Measurements from ENCODE around the gene PPIL4.

Gene PPIL4

DNA sequence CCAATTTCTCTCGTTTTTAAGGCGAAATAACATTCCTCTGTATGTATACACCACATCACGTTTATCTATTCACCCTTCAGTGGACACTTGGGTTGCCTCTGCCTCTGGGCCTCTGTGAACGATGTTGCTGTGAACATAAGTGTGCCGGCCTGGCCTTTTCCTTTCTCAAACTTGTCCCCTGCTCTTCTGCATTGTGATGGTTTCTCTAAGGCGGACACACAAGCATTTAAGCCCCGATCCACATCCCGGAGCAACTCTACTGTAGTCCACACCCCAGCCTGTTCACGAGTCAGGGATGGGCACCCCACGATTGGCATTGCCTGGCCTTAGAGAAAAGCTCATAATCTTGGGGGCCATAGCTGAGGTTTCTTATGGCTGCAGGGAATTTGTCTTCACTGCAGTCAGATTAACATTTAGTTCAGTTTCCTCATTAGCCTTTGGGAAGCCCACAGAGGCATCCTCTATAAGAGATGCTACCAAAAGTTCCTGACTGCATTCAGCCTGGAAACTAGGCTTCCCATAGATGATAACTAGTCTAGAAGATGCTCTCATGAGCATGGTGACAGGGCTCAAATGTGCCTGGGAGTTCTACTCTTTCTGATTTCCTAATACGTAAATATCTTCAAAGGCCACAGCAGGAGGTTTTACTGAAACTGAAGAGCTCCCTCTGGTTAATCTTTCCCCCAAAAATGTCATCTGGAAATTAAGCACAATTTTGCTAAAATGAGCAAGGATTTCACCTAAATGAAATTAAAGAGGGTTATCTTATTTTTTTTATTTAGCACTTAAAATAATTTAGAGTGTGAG lies 61.8 kb downstream of the PPIL4 start:
- peaks cover 42% of the 10 kb centered on the region for H3K79me2 ChIP-seq (ENCODE audit: control insufficient read depth, low read length)
- peak overlapping the region; percentile 89 for H3K4me3 ChIP-seq (ENCODE audit: low read length)
- no peaks in the 10 kb centered on the region for H4K20me1 ChIP-seq (ENCODE audit: control insufficient read depth, insufficient read depth, low read depth, low read length)
- H3K9me3 ChIP-seq (ENCODE audit: control insufficient read depth, insufficient read depth, low read length) = no peaks in the 10 kb centered on the region
- H3K4me1 ChIP-seq (ENCODE audit: control insufficient read depth, low read length) = peaks cover 92% of the 10 kb centered on the region
- TF ChIP-seq, protein P1, sequence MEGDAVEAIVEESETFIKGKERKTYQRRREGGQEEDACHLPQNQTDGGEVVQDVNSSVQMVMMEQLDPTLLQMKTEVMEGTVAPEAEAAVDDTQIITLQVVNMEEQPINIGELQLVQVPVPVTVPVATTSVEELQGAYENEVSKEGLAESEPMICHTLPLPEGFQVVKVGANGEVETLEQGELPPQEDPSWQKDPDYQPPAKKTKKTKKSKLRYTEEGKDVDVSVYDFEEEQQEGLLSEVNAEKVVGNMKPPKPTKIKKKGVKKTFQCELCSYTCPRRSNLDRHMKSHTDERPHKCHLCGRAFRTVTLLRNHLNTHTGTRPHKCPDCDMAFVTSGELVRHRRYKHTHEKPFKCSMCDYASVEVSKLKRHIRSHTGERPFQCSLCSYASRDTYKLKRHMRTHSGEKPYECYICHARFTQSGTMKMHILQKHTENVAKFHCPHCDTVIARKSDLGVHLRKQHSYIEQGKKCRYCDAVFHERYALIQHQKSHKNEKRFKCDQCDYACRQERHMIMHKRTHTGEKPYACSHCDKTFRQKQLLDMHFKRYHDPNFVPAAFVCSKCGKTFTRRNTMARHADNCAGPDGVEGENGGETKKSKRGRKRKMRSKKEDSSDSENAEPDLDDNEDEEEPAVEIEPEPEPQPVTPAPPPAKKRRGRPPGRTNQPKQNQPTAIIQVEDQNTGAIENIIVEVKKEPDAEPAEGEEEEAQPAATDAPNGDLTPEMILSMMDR (IDR thresholded peaks at IDR 0.05; ENCODE audit: low read depth, low read length, poor library complexity, severe bottlenecking) = no peak
- no peak for TF ChIP-seq EZH2phosphoT487 (IDR thresholded peaks at IDR 0.05; ENCODE audit: borderline replicate concordance, low read length)
- H3F3A ChIP-seq (ENCODE audit: control insufficient read depth, insufficient read depth) = peaks cover 38% of the 10 kb centered on the region
- peak overlapping the region; percentile 99 for H3K4me2 ChIP-seq (ENCODE audit: low read length)
- peaks cover 36% of the 10 kb centered on the region for H3K36me3 ChIP-seq (ENCODE audit: control insufficient read depth, low read length)
- peak overlapping the region; percentile 100 for H3K27ac ChIP-seq (ENCODE audit: low read depth, low read length)
- no peaks in the 10 kb centered on the region for H3K9me2 ChIP-seq (replicated peaks; ENCODE audit: control insufficient read depth, low read length)
- no peaks in the 10 kb centered on the region for H3K27me3 ChIP-seq (ENCODE audit: control insufficient read depth, low read length)

DNA sequence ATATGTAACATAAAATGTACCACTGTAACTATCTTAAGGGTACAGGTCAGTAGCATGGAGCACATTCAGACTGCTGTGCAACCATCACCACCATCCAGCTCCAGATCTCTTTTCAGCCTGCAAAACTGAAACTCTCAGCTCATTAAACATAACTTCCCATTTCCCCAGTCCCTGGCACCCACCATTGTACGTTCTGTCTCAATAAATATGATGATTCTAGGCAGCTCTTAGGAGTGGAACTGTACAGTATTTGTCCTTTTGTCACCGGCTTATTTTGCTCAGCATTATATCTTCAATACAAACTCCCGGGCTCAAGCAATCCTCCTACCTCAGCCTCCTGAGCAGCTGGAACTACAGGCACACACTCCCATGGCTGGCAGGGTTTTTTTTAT lies 62.5 kb downstream of the PPIL4 start:
- TF ChIP-seq, protein P1 (IDR thresholded peaks at IDR 0.05; ENCODE audit: low read depth, low read length, poor library complexity, severe bottlenecking) = no peak
- TF ChIP-seq EZH2phosphoT487 (IDR thresholded peaks at IDR 0.05; ENCODE audit: borderline replicate concordance, low read length) = no peak
- no peaks in the 10 kb centered on the region for H4K20me1 ChIP-seq (ENCODE audit: control insufficient read depth, insufficient read depth, low read depth, low read length)
- peak overlapping the region; percentile 99 for H3K4me2 ChIP-seq (ENCODE audit: low read length)
- H3K79me2 ChIP-seq (ENCODE audit: control insufficient read depth, low read length) = peaks cover 49% of the 10 kb centered on the region
- H3K9me3 ChIP-seq (ENCODE audit: control insufficient read depth, insufficient read depth, low read length) = no peaks in the 10 kb centered on the region
- peaks cover 38% of the 10 kb centered on the region for H3F3A ChIP-seq (ENCODE audit: control insufficient read depth, insufficient read depth)
- H3K27me3 ChIP-seq (ENCODE audit: control insufficient read depth, low read length) = no peaks in the 10 kb centered on the region
- H3K4me1 ChIP-seq (ENCODE audit: control insufficient read depth, low read length) = peaks cover 92% of the 10 kb centered on the region
- H3K27ac ChIP-seq (ENCODE audit: low read depth, low read length) = peak overlapping the region; percentile 100
- peak overlapping the region; percentile 89 for H3K4me3 ChIP-seq (ENCODE audit: low read length)
- no peaks in the 10 kb centered on the region for H3K9me2 ChIP-seq (replicated peaks; ENCODE audit: control insufficient read depth, low read length)
- peaks cover 36% of the 10 kb centered on the region for H3K36me3 ChIP-seq (ENCODE audit: control insufficient read depth, low read length)

DNA sequence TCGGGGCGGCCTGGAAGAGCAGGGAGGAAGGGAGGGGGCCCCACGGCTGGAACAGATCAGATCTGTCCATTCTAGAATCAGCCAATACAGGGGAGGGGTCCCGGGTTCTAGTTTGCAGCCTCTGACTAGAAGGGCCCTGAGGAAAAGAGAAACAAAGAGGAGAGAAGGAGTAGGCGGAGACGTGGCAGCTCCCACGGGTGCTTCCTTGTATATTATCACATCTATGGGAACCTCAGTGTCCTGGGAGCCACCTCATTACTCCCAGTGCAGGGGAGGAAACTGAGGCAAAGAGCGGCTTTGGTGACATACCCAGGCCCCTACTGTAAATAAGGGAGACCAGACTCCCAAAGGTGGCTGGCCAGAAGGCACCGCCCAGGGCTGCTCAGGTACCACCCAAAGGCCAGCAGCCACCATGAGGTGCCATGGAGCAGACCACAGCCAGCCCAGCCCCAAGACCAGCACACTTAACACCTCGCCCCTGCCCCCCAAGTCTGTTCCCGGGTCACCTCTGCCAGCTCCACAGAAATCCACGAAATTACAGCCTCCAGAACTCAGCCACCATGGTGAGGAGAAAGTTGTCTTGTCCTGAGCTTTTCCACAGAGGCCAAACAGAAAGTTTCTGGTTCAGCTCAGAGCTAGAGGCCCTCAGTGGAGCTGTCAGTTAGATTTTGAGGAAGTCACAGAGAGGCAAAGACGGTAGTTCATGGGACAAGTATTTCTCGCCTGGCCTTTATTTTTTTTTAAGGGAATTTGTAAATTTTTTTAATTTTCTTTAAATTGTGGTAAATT lies 63.1 kb downstream of the PPIL4 start:
- peak overlapping the region; percentile 100 for H3K27ac ChIP-seq (ENCODE audit: low read depth, low read length)

More for the DNA sequence above, 63.1 kb downstream of the PPIL4 start:
- TF ChIP-seq EZH2phosphoT487 (IDR thresholded peaks at IDR 0.05; ENCODE audit: borderline replicate concordance, low read length) = no peak
- TF ChIP-seq, protein P1 (IDR thresholded peaks at IDR 0.05; ENCODE audit: low read depth, low read length, poor library complexity, severe bottlenecking) = peak; percentile 13
- H3F3A ChIP-seq (ENCODE audit: control insufficient read depth, insufficient read depth) = peaks cover 38% of the 10 kb centered on the region
- peaks cover 36% of the 10 kb centered on the region for H3K36me3 ChIP-seq (ENCODE audit: control insufficient read depth, low read length)
- peaks cover 97% of the 10 kb centered on the region for H3K4me1 ChIP-seq (ENCODE audit: control insufficient read depth, low read length)
- peak overlapping the region; percentile 99 for H3K4me2 ChIP-seq (ENCODE audit: low read length)
- peak overlapping the region; percentile 89 for H3K4me3 ChIP-seq (ENCODE audit: low read length)
- no peaks in the 10 kb centered on the region for H4K20me1 ChIP-seq (ENCODE audit: control insufficient read depth, insufficient read depth, low read depth, low read length)
- no peaks in the 10 kb centered on the region for H3K27me3 ChIP-seq (ENCODE audit: control insufficient read depth, low read length)
- H3K9me2 ChIP-seq (replicated peaks; ENCODE audit: control insufficient read depth, low read length) = no peaks in the 10 kb centered on the region
- H3K9me3 ChIP-seq (ENCODE audit: control insufficient read depth, insufficient read depth, low read length) = no peaks in the 10 kb centered on the region
- peaks cover 55% of the 10 kb centered on the region for H3K79me2 ChIP-seq (ENCODE audit: control insufficient read depth, low read length)
